Umbilical cord (tissue), 2 donors: ENCODE measurements around the gene C16orf82. TPM values are rescaled to one million over a fixed set of nuclear protein-coding genes. Genes with fewer than 3 reads are reported as not detected.
A peak's percentile ranks its signal among the peaks of the same experiment; 100 is the strongest.

Experiments
- DNase-seq: peaks from one replicate; pipeline ENCODE4 v3.0.0-alpha.2; 2015; ENCODE audit warnings: low spot score
- total RNA-seq: library from RNA; depleted of rRNA; stranded (reverse); fragments of >200 nt; gene quantifications from one replicate; pipeline ENCODE4 v1.2.3, GENCODE V29; 2014; ENCODE audit warnings: low replicate concordance; ENCODE audit not compliant: insufficient read depth

C16orf82 gene
- total RNA-seq, 1 donor from 2014 or later: 0.96 TPM

GRCh38 chr16:27088216-27088615, 21.5 kb downstream of the C16orf82 start:
- DNase-seq: no peak

- DNase-seq: no peak
Observed at GRCh38 chr16:27096375-27096774, 29.6 kb downstream of the C16orf82 start.

GRCh38 chr16:27097800-27098230, 31.1 kb downstream of the C16orf82 start:
- DNase-seq: no peak

DNA sequence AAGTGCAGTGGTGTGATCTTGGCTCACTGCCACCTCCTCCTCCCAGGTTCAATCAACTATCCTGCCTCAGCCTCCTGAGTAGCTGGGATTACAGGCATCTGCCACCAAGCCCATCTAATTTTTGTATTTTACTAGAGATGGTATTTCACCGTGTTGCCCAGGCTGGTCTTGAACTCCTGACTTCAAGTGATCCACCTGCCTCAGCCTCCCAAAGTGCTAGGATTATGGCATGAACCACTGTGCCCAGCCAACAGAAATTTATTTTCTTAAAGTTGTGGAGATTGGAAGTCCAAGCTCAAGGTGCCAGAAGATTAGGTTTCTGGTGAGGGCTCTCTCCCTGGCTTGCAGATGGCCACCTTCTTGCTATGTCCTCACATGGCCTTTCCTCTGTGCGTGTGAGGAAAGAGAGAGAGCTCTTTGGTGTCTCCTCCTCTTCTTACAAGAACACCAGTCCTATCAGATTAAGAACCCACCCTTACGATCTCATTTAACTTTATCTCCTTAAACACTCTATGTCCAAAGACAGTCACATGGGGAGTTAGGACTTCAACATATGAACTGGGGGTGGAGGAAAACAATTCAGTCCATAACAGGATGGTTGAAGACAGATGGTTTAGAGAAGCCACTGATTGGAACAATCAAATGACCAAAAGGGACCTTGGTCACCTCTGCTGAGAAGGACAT, 31.8 kb downstream of the C16orf82 start:
- no peak for DNase-seq

DNA sequence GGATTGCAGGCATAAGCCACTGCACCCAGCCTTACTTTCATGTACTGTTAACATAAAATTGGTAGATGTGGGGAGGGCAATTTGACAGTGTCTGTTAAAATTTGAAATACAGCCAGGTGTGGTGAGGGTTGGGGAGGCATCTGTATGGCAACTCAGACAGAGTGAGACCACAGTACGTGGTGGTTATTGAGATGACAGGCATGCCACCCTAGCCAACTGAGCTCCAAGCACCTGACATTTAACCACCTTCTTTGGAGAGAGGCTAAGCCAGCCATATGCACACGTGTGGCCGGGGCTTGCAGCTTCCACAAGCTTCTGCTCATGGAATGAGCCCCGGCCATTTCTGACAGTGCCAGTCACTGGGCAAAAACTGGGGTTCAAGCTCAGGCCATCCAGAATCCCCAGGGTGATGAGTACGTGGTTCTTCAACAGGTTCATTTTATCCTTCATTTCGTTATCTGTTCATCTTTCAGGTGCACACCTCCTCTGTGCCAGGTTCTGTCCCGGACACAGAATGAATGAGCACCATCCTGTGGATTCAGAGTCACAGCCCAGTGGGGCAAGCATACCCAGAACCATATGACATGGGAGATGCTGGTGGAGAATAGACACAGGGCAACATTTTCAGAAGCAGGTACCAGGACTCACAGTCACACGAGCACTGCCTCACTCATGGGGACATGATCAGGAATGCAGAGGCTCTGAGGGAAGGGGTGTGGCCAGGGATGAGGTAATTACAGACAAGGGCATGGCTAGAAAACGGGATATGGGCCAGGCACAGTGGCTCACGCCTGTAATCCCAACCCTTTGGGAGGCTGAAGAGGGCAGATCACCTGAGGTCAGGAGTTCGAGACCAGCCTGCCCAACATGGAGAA, 36.2 kb downstream of the C16orf82 start:
- no peak for DNase-seq

DNA sequence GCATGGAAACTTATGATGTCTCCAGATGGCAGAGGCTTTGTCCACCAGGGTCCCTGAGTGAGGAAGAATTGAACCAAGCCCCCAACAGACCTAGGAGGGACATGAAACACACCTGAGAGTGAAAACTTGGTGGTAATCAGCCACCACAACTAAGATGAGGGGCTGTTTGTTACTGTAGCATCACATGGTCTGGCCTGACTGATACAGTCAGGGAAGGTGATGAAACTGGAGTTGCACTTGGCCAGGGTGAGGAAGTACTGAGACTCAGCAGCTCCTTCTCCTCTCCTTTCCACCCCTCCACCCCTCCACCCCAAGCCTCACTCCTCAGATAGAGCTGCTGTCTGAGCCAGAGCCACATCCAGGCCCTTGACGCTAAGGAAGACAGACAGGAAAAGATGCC, 37.2 kb downstream of the C16orf82 start:
- no peak for DNase-seq

GRCh38 chr16:27106305-27106704, 39.6 kb downstream of the C16orf82 start:
- DNase-seq: no peak

GRCh38 chr16:27107185-27107592, 40.5 kb downstream of the C16orf82 start:
- no peak for DNase-seq

DNA sequence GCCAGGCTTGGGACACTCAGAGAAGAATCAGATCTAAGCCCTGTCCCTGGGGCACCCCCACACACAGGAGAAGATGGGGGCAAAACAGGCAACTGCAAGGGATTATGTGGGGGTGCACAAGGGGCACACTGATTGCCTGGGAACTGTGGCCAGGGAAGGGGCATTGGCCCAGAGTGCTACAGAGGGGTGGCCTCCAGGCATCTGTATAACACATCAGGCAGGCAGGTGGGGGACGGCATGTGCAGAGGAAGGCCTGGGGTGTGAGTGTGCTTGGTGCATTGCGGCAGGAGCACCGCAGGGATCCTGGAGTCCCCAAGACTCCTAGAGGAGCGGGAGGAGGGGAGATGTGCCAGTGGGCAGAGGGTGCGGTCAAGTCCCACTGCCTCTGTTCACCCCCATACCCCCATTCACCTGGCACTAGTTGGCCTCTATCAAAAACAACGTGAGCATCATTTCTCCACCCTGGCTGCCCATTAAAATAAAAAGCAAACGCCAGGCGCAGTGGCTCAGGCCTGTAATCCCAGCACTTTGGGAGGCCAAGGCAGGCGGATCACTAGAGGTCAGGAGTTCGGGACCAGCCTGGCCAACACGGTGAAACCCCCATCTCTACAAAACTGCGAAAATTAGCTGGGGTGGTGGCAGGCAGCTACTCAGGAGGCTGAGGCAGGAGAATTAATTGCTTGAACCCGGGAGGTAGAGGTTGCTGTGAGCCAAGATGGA, 41.5 kb downstream of the C16orf82 start:
- no peak for DNase-seq

- no peak for DNase-seq
Observed at GRCh38 chr16:27108826-27109665, 42.3 kb downstream of the C16orf82 start.

GRCh38 chr16:27109666-27110523, 43.2 kb downstream of the C16orf82 start:
- DNase-seq: peak; percentile 80

- DNase-seq: no peak
Observed at GRCh38 chr16:27110524-27110896, 43.8 kb downstream of the C16orf82 start.

- DNase-seq: no peak
Observed at GRCh38 chr16:27111486-27111885, 44.8 kb downstream of the C16orf82 start.

DNA sequence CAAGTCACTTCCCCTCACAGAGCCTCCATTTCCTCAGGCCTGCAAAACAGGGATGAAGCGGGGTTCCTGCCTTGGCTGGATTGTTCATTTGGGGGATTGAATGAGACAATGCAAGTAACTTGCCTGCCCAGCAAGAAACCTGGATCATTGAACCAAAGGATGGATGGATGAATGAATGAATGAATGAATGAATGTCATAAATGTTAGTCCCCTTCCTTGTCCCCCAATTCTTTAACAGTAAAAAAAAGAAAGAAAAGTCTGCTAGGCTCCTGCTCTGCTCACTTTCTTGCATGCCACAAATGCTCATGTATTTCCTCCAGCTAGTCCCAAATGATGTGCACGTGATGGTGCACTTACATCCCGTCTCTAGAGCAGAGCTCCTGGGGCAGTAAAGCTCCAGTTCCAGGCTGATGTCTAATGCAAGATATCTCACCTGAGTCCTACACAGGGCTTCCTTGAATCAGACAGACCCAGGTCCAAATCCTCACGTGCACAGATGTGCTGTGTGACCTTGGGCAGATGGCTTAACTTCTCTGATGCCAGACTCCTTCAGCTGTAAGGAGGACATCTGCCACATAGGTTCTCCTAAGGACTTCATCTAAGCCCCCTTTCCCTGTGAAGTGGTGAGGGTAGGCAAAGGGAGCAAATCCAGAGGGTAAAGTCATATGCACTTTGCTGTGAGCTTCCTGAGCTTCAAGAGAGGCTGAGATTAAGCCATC, 45.5 kb downstream of the C16orf82 start:
- DNase-seq: no peak

GRCh38 chr16:27113341-27113841, 46.7 kb downstream of the C16orf82 start:
- no peak for DNase-seq

DNA sequence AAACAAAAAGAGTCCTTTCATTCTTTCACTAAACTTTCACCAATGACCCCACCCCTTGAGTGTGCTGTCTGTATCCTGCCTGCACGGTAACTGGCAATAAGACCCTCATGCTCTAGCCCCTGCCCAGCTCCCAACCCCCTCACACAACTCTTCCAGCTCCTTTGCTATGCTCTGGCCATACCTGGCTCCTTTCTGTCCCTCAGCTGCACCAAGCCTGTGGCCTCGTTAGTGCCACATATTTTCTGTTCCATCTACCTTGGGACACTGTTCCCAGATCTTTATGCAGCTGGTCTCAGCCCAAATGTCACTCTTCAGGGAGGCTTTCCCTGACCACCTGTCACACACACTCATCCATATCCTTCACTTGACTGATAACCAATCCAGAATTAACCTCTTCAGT, 47.3 kb downstream of the C16orf82 start:
- DNase-seq: no peak

- DNase-seq: no peak
Observed at GRCh38 chr16:27118526-27118925, 51.8 kb downstream of the C16orf82 start.
